Liver (tissue), 9 donors: ENCODE data around the gene BCAS4. TPM values are rescaled to one million over a fixed set of nuclear protein-coding genes. Genes with fewer than 3 reads are reported as not detected.

ENCODE experiments used
- DNase-seq: peaks from one replicate; pipeline ENCODE4 v3.0.0-alpha.2; 2017; ENCODE audit warnings: low spot score
- H3K27ac ChIP-seq, 2 donors: one replicate each; pipeline ENCODE4 v1.7.0; 2013; ENCODE audit warnings: inconsistent platforms in 2 of 2, low read length in 2 of 2, control low read depth in 1 of 2, low read depth in 1 of 2, mild to moderate bottlenecking in 1 of 2
- H3K27me3 ChIP-seq, 4 donors: one replicate each; pipeline versions ENCODE4 v1.6.1 to v1.7.0; 2013; ENCODE audit warnings: low read length in 3 of 4, inconsistent platforms in 1 of 4, mild to moderate bottlenecking in 1 of 4, moderate library complexity in 1 of 4; ENCODE audit not compliant: control insufficient read depth in 4 of 4, insufficient read depth in 4 of 4
- H3K36me3 ChIP-seq, 4 donors: one replicate each; pipeline versions ENCODE4 v1.6.1 to v1.7.0; 2013; ENCODE audit warnings: low read length in 3 of 4, mild to moderate bottlenecking in 3 of 4, low read depth in 1 of 4, moderate library complexity in 1 of 4; ENCODE audit not compliant: control insufficient read depth in 4 of 4, insufficient read depth in 3 of 4
- H3K4me1 ChIP-seq, 4 donors: one replicate each; pipeline versions ENCODE4 v1.6.1 to v1.7.0; 2013; ENCODE audit warnings: low read length in 3 of 4, mild to moderate bottlenecking in 3 of 4, moderate library complexity in 1 of 4; ENCODE audit not compliant: control insufficient read depth in 4 of 4, insufficient read depth in 4 of 4
- H3K4me3 ChIP-seq, 3 donors: one replicate each; pipeline versions ENCODE4 v1.6.1 to v1.7.0; 2013; ENCODE audit warnings: low read length in 3 of 3, control low read depth in 1 of 3, low read depth in 1 of 3, mild to moderate bottlenecking in 1 of 3
- H3K9ac ChIP-seq, 2 donors: one replicate each; pipeline ENCODE4 v1.7.0; 2013; ENCODE audit warnings: low read length in 2 of 2, mild to moderate bottlenecking in 2 of 2, moderate library complexity in 2 of 2, control low read depth in 1 of 2, low read depth in 1 of 2
- H3K9me3 ChIP-seq, 4 donors: one replicate each; pipeline versions ENCODE4 v1.6.1 to v1.7.0; 2013; ENCODE audit warnings: low read length in 3 of 4; ENCODE audit not compliant: control insufficient read depth in 4 of 4
- FOXA2 ChIP-seq: IDR thresholded peaks from 2 replicates; pipeline ENCODE4 v1.6.1; 2016; ENCODE audit warnings: antibody characterized with exemption
- GABPA ChIP-seq, 2 donors: IDR thresholded peaks in 1 of 2; conservative IDR thresholded peaks in 1 of 2; 2 replicates each; pipeline ENCODE4 v1.6.1; 2016; ENCODE audit warnings: antibody characterized with exemption in 2 of 2, mild to moderate bottlenecking in 1 of 2, moderate library complexity in 1 of 2
- HNF4A ChIP-seq, 2 donors: conservative IDR thresholded peaks; 2 replicates each; pipeline ENCODE4 v1.6.1; 2016; ENCODE audit warnings: antibody characterized with exemption in 2 of 2, mild to moderate bottlenecking in 2 of 2
- HNF4G ChIP-seq: IDR thresholded peaks from 2 replicates; pipeline ENCODE4 v1.6.1; 2016; ENCODE audit warnings: antibody characterized with exemption
- JUND ChIP-seq, 2 donors: IDR thresholded peaks; 2 replicates each; pipeline ENCODE4 v1.6.1; 2016; ENCODE audit warnings: antibody characterized with exemption in 2 of 2
- NR2F2 ChIP-seq: IDR thresholded peaks from 2 replicates; pipeline ENCODE4 v1.6.1; 2016; ENCODE audit warnings: antibody characterized with exemption
- RAD21 ChIP-seq, 2 donors: IDR thresholded peaks; 2 replicates each; pipeline ENCODE4 v1.6.1; 2016; ENCODE audit warnings: antibody characterized with exemption in 2 of 2, mild to moderate bottlenecking in 2 of 2
- RXRA ChIP-seq, 2 donors: IDR thresholded peaks; 2 replicates each; pipeline ENCODE4 v1.6.1; 2017 to 2018; ENCODE audit warnings: antibody characterized with exemption in 2 of 2, mild to moderate bottlenecking in 1 of 2
- SP1 ChIP-seq: IDR thresholded peaks from 2 replicates; pipeline ENCODE4 v1.6.1; 2018; ENCODE audit warnings: antibody characterized with exemption, mild to moderate bottlenecking
- TAF1 ChIP-seq: conservative IDR thresholded peaks from 2 replicates; pipeline ENCODE4 v1.6.1; 2016; ENCODE audit warnings: antibody characterized with exemption, mild to moderate bottlenecking
- WGBS: extraction: QIAGEN DNeasy Blood & Tissue Kit; methylation state at CpG from one replicate; pipeline ENCODE4 v1.1.7; 2013; 5-methylcytosine and 5-hydroxymethylcytosine counted together
- polyA plus RNA-seq, 2 donors: library from polyadenylated mRNA; stranded (reverse) in 1 of 2; unstranded in 1 of 2; fragments of 200-250 nt in 1 of 2; fragments of >200 nt in 1 of 2; fragmentation: Nextera tagmentation in 1 of 2; extraction: Ambion mirVana in 1 of 2; gene quantifications; one replicate each; pipeline versions ENCODE4 v1.2.1 to v1.2.3, GENCODE V29; 2013 to 2015
- total RNA-seq, 2 donors: library from RNA; depleted of rRNA; stranded (reverse); fragments of >200 nt; gene quantifications; one replicate each; pipeline ENCODE4 v1.2.3, GENCODE V29; 2014
- TF ChIP-seq, protein P1 (sequence below): IDR thresholded peaks from 2 replicates; pipeline ENCODE4 v1.6.1; 2016; ENCODE audit warnings: antibody characterized with exemption
- TF ChIP-seq, protein P2 (sequence below): IDR thresholded peaks from 2 replicates; pipeline ENCODE4 v1.6.1; 2016; ENCODE audit warnings: antibody characterized with exemption
- TF ChIP-seq, protein P3 (sequence below): IDR thresholded peaks from 2 replicates; pipeline ENCODE4 v1.6.1; 2016; ENCODE audit warnings: antibody characterized with exemption
- TF ChIP-seq, protein P4 (sequence below): IDR thresholded peaks from 2 replicates; pipeline ENCODE4 v1.6.1; 2016; ENCODE audit warnings: antibody characterized with exemption, mild to moderate bottlenecking
- donor health status: healthy.
- donor health status: healthy.
- donor health status: healthy.
- donor health status: healthy.
- donor health status: healthy.

The BCAS4 gene
- total and polyA plus RNA-seq, 4 donors: 0.25 to 0.50 (median 0.47) TPM

DNA sequence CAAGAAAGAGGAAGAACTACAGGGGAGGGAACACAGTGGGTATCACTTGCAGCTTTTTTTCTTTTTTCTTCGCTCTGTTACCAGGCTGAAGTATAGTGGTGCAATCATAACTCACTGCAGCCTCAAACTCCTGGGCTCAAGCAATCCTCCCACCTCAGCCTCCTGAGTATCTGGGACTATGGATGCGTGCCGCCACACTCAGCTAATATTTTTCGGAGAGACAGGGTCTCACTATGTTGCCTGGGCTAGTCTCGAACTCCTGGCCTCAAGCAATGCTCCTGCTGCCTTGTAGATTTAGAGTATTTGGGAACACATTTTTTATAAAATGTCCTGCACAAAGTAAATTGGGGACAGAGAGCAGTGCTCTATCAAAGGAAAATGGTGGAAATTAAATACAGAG lies 35.2 kb upstream of the BCAS4 start:
- WGBS: 84% methylated on average over 5 of the region's 5 CpGs
- no peak overlapping the region for H3K9ac ChIP-seq
- no peak for TF ChIP-seq NR2F2
- TF ChIP-seq HNF4A (conservative IDR thresholded peaks at IDR 0.05): no peak
- TF ChIP-seq, protein P1, sequence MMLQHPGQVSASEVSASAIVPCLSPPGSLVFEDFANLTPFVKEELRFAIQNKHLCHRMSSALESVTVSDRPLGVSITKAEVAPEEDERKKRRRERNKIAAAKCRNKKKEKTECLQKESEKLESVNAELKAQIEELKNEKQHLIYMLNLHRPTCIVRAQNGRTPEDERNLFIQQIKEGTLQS: no peak
- no peak for TF ChIP-seq GABPA (IDR thresholded peaks at IDR 0.05 in 1 of 2, conservative IDR thresholded peaks at IDR 0.05 in 1 of 2)
- no peak for TF ChIP-seq SP1
- TF ChIP-seq, protein P2, sequence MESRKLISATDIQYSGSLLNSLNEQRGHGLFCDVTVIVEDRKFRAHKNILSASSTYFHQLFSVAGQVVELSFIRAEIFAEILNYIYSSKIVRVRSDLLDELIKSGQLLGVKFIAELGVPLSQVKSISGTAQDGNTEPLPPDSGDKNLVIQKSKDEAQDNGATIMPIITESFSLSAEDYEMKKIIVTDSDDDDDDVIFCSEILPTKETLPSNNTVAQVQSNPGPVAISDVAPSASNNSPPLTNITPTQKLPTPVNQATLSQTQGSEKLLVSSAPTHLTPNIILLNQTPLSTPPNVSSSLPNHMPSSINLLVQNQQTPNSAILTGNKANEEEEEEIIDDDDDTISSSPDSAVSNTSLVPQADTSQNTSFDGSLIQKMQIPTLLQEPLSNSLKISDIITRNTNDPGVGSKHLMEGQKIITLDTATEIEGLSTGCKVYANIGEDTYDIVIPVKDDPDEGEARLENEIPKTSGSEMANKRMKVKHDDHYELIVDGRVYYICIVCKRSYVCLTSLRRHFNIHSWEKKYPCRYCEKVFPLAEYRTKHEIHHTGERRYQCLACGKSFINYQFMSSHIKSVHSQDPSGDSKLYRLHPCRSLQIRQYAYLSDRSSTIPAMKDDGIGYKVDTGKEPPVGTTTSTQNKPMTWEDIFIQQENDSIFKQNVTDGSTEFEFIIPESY: no peak
- no peak for TF ChIP-seq TAF1
- no peak for TF ChIP-seq JUND (IDR thresholded peaks at IDR 0.05)
- TF ChIP-seq RXRA (IDR thresholded peaks at IDR 0.05): no peak
- TF ChIP-seq RAD21 (IDR thresholded peaks at IDR 0.05): no peak
- TF ChIP-seq, protein P3, sequence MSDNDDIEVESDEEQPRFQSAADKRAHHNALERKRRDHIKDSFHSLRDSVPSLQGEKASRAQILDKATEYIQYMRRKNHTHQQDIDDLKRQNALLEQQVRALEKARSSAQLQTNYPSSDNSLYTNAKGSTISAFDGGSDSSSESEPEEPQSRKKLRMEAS: no peak
- TF ChIP-seq, protein P4, sequence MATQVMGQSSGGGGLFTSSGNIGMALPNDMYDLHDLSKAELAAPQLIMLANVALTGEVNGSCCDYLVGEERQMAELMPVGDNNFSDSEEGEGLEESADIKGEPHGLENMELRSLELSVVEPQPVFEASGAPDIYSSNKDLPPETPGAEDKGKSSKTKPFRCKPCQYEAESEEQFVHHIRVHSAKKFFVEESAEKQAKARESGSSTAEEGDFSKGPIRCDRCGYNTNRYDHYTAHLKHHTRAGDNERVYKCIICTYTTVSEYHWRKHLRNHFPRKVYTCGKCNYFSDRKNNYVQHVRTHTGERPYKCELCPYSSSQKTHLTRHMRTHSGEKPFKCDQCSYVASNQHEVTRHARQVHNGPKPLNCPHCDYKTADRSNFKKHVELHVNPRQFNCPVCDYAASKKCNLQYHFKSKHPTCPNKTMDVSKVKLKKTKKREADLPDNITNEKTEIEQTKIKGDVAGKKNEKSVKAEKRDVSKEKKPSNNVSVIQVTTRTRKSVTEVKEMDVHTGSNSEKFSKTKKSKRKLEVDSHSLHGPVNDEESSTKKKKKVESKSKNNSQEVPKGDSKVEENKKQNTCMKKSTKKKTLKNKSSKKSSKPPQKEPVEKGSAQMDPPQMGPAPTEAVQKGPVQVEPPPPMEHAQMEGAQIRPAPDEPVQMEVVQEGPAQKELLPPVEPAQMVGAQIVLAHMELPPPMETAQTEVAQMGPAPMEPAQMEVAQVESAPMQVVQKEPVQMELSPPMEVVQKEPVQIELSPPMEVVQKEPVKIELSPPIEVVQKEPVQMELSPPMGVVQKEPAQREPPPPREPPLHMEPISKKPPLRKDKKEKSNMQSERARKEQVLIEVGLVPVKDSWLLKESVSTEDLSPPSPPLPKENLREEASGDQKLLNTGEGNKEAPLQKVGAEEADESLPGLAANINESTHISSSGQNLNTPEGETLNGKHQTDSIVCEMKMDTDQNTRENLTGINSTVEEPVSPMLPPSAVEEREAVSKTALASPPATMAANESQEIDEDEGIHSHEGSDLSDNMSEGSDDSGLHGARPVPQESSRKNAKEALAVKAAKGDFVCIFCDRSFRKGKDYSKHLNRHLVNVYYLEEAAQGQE: no peak
- no peak for TF ChIP-seq HNF4G
- no peak for TF ChIP-seq FOXA2
- DNase-seq: no peak
- no peaks in the 10 kb centered on the region for H3K27me3 ChIP-seq
- no peaks in the 10 kb centered on the region for H3K9me3 ChIP-seq
- H3K27ac ChIP-seq: no peak overlapping the region
- no peak overlapping the region for H3K4me3 ChIP-seq
- H3K36me3 ChIP-seq: no peaks in the 10 kb centered on the region
- peaks cover 2 to 19% (median 15%) of the 10 kb centered on the region in 4 donors for H3K4me1 ChIP-seq

DNA sequence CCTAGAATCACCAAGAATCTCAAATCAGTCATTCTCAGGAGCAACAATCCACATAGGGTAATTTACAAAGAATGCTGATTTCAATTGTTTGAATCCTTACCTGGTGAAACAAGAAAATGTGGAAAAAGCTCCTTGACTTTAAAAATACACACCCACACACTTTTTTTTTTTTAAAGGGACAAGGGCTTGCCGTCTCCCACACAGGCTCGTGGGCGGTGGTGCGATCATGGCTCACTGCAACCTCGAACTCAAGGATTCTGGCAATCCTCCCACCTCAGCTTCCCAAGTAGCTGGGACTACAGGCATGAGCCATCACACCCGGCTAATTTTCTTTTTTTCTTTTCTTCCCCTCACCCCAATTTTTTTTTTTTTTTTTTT lies 32.8 kb upstream of the BCAS4 start:
- no peaks in the 10 kb centered on the region for H3K36me3 ChIP-seq
- H3K9ac ChIP-seq: no peak overlapping the region
- H3K9me3 ChIP-seq: no peaks in the 10 kb centered on the region
- no peaks in the 10 kb centered on the region for H3K27me3 ChIP-seq
- TF ChIP-seq FOXA2: no peak
- no peak for DNase-seq
- 77% methylated on average over 6 of the region's 6 CpGs for WGBS
- peaks cover 2 to 19% (median 15%) of the 10 kb centered on the region in 4 donors for H3K4me1 ChIP-seq
- H3K4me3 ChIP-seq: no peak overlapping the region
- H3K27ac ChIP-seq: peak overlapping the region; percentile 58 to 76
